ENCODE results near the gene THRB.

DNA sequence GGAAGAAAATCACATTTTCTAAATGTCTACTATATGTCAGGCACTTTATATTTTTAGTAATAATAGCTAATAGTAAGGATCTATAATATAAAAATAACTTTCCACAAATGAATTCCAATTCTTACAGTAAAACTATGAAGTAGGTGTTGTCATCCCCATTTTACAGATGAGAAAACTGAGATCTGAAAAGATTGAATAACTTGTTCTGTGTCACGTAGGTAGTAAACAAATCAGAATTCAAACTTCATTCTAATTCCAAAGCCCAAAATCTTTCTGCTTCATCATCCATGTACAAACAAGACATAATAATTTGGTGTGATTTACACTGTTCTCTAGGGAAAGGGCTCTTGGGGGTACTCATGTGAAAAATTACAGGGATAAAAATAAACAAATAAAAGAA is 130.3 kb downstream of the THRB start:
- no peak for TF ChIP-seq CTCF (IDR thresholded peaks at IDR 0.05)
- TF ChIP-seq POLR2A (IDR thresholded peaks at IDR 0.05), result no peak
